Thyroid gland (tissue), 4 donors: Measurements from ENCODE around the gene NECTIN2. TPM values are rescaled to one million over a fixed set of nuclear protein-coding genes. Genes with fewer than 3 reads are reported as not detected.

Experiments used
- DNase-seq, 2 donors: peaks; one replicate each; pipeline ENCODE4 v3.0.0-alpha.2; 2019
- H3K27ac ChIP-seq, 3 donors: fragments of 200-600 bp; sonication (generic); 1 replicate in 2 of 3; 2 replicates in 1 of 3; pipeline ENCODE4 v1.5.1; 2016 to 2019; ENCODE audit warnings: mild to moderate bottlenecking in 1 of 3, moderate library complexity in 1 of 3
- H3K27me3 ChIP-seq: fragments of 200-600 bp; sonication (generic); one replicate; pipeline ENCODE4 v1.5.1; 2019
- H3K36me3 ChIP-seq, 2 donors: fragments of 200-600 bp; sonication (generic); one replicate each; pipeline ENCODE4 v1.5.1; 2016 to 2019
- H3K4me1 ChIP-seq, 2 donors: fragments of 200-600 bp; sonication (generic); one replicate each; pipeline ENCODE4 v1.5.1; 2017 to 2019
- H3K4me3 ChIP-seq, 3 donors: fragments of 200-600 bp; sonication (generic); replicated peaks in 1 of 3; 1 replicate in 2 of 3; 2 replicates in 1 of 3; pipeline ENCODE4 v1.5.1; 2016; ENCODE audit warnings: mild to moderate bottlenecking in 1 of 3
- H3K9me3 ChIP-seq: fragments of 200-600 bp; sonication (generic); one replicate; pipeline ENCODE4 v1.5.1; 2017
- CTCF ChIP-seq, 6 experiments: fragments of 200-600 bp in 3 of 6; fragments of 450-650 bp in 3 of 6; sonication (generic) in 3 of 6; IDR thresholded peaks; one replicate each; pipeline ENCODE4 v1.5.1; 2016 to 2019; ENCODE audit warnings: antibody characterized with exemption in 6 of 6, mild to moderate bottlenecking in 2 of 6, inconsistent platforms in 1 of 6, moderate library complexity in 1 of 6
- POLR2A ChIP-seq, 2 donors: fragments of 450-650 bp; IDR thresholded peaks; one replicate each; pipeline ENCODE4 v1.6.1; 2017; ENCODE audit warnings: antibody characterized with exemption in 2 of 2, mild to moderate bottlenecking in 2 of 2, moderate library complexity in 1 of 2
- WGBS, 2 donors: methylation state at CpG; one replicate each; pipeline ENCODE4 v1.1.5; 2017; 5-methylcytosine and 5-hydroxymethylcytosine counted together
- intact Hi-C: fragments of 100-400 bp; cut with DNase I; formaldehyde crosslinking; loops from one replicate; pipeline ENCODE4 v1.15.1; 2023
- total RNA-seq, 4 donors: library from RNA; depleted of rRNA; stranded (reverse); fragments of >200 nt; gene quantifications; one replicate each; pipeline ENCODE4 v1.2.3, GENCODE V29; 2016

Gene NECTIN2
- total RNA-seq, 4 donors from 2014 or later = 88.6 to 164 (median 117) TPM

GRCh38 chr19:44897835-44898234 lies 51.7 kb downstream of the NECTIN2 start:
- no peak for DNase-seq
- H3K9me3 ChIP-seq = no peaks in the 10 kb centered on the region
- WGBS, 2 donors = 86 to 94% methylated on average over 6 to 8 of the region's 8 CpGs
- no peaks in the 10 kb centered on the region for H3K27me3 ChIP-seq
- H3K36me3 ChIP-seq = peaks cover 34 to 56% of the 10 kb centered on the region in 2 donors
- intact Hi-C loops = no loop called here
- no peak overlapping the region for H3K27ac ChIP-seq
- TF ChIP-seq POLR2A (IDR thresholded peaks at IDR 0.05) (no peak), CTCF (IDR thresholded peaks at IDR 0.05) (no peak)
- no peaks in the 10 kb centered on the region for H3K4me1 ChIP-seq
- no peak overlapping the region for H3K4me3 ChIP-seq

DNA sequence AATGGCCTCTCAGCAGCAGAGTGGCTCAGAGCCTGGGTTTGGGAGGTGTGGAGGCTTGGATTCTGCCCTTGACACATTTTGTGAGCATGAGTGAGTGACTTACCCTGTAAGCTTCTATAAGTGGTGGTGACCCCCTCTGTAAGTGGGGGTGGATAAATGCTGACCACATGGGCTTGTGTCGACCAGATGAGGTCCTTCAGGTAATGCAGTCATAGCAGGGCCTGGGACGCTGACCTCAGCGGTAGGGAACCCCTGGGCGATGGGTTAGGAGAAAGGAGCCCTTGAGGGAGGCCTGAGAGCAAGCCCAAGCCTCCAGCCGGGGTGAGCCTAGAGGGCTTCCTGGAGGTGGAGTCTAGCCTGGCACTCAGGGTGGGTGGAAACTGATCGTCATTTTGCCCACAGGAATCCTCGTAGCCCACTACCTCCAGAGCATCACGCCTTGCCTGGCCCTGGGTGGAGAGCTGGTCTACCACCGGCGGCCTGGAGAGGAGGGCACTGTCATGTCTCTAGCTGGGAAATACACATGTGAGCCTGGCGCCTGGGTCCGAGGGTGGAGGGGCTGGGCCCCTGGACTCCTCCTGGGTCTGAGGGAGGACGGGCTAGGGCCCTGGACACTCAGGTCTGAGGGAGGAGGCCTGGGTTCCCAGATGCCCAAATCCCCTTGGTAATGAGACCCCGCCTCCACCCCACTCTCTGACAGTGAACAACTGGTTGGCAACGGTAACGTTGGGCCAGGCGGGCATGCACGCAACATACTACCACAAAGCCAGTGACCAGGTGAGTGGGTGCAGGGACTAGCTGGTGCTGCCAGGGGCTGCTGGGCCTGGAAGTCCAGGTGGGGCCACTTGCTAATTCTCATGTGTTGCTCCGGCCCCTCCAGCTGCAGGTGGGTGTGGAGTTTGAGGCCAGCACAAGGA lies 54.5 kb downstream of the NECTIN2 start:
- intact Hi-C loops = no loop called here
- Histone ChIP-seq H3K4me3 (no peak overlapping the region), H3K27ac (no peak overlapping the region), H3K4me1 (peaks cover 0 to 7% of the 10 kb centered on the region in 2 donors), H3K9me3 (no peaks in the 10 kb centered on the region), H3K36me3 (peaks cover 11 to 40% of the 10 kb centered on the region in 2 donors), H3K27me3 (peaks cover 3% of the 10 kb centered on the region)
- TF ChIP-seq CTCF (IDR thresholded peaks at IDR 0.05) = no peak
- TF ChIP-seq POLR2A (IDR thresholded peaks at IDR 0.05) = no peak
- no peak for DNase-seq
- WGBS, 2 donors = 93 to 94% methylated on average over 8 to 10 of the region's 19 CpGs

DNA sequence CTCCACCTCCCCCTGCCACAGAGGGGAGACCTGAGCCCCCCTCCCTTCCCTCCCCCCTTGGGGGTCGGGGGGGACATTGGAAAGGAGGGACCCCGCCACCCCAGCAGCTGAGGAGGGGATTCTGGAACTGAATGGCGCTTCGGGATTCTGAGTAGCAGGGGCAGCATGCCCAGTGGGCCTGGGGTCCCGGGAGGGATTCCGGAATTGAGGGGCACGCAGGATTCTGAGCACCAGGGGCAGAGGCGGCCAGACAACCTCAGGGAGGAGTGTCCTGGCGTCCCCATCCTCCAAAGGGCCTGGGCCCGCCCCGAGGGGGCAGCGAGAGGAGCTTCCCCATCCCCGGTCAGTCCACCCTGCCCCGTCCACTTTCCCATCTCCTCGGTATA lies 57.1 kb downstream of the NECTIN2 start:
- 69 to 72% methylated on average over 12 to 13 of the region's 15 CpGs for WGBS, 2 donors
- Histone ChIP-seq H3K27me3 (peaks cover 4% of the 10 kb centered on the region), H3K36me3 (peaks cover 0 to 30% of the 10 kb centered on the region in 2 donors), H3K27ac (no peak overlapping the region), H3K4me3 (no peak overlapping the region), H3K9me3 (no peaks in the 10 kb centered on the region), H3K4me1 (peaks cover 0 to 8% of the 10 kb centered on the region in 2 donors)
- no peak for DNase-seq
- TF ChIP-seq POLR2A (IDR thresholded peaks at IDR 0.05) (no peak), CTCF (IDR thresholded peaks at IDR 0.05) (no peak)
- intact Hi-C loops = no loop called here

DNA sequence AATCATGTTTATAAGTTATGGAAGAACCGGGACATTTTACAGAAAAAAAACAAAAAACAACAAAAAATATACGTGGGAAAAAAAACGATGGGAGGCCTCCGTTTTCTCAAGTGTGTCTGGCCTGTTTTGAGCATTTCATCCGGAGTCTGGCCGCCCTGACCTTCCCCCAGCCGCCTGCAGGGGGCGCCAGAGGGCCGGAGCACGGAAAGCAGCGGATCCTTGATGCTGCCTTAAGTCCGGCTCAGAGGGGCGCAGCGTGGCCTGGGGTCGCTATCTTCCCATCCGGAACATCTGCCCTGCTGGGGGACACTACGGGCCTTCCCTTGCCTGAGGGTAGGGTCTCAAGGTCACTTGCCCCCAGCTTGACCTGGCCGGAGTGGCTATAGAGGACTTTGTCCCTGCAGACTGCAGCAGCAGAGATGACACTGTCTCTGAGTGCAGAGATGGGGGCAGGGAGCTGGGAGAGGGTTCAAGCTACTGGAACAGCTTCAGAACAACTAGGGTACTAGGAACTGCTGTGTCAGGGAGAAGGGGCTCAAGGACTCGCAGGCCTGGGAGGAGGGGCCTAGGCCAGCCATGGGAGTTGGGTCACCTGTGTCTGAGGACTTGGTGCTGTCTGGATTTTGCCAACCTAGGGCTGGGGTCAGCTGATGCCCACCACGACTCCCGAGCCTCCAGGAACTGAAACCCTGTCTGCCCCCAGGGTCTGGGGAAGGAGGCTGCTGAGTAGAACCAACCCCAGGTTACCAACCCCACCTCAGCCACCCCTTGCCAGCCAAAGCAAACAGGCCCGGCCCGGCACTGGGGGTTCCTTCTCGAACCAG lies 57.7 kb downstream of the NECTIN2 start:
- intact Hi-C loops = loop anchor here (2.0 kb wide), 1 partner anchor 47 kb away; no protein-coding TSS in a partner anchor
- Histone ChIP-seq H3K27ac (no peak overlapping the region), H3K4me1 (peaks cover 0 to 8% of the 10 kb centered on the region in 2 donors)

More for the DNA sequence above, 57.7 kb downstream of the NECTIN2 start:
- H3K9me3 ChIP-seq = no peaks in the 10 kb centered on the region
- no peak overlapping the region for H3K4me3 ChIP-seq
- peaks cover 0 to 30% of the 10 kb centered on the region in 2 donors for H3K36me3 ChIP-seq
- peak; percentile 57 to 59 for DNase-seq
- TF ChIP-seq CTCF (IDR thresholded peaks at IDR 0.05) = peak; percentile 81 to 99 (median 96)
- TF ChIP-seq POLR2A (IDR thresholded peaks at IDR 0.05) = no peak
- H3K27me3 ChIP-seq = peaks cover 4% of the 10 kb centered on the region
- 5 to 16% methylated on average over 17 to 21 of the region's 24 CpGs for WGBS, 2 donors
